Erythroblast (primary cell): Measurements from ENCODE around the gene CDH22.

Source experiments
- DNase-seq, 2 experiments: peaks; one replicate each; lab custom pipeline; 2025; lab: John Stamatoyannopoulos, UW
- GATA1 ChIP-seq: IDR thresholded peaks from 2 replicates; pipeline ENCODE4 v1.6.1; 2011; ENCODE audit warnings: low read depth, mild to moderate bottlenecking, control low read depth, low read length, moderate library complexity
- POLR2A ChIP-seq: IDR thresholded peaks from 2 replicates; pipeline ENCODE4 v1.6.1; 2011; ENCODE audit warnings: mild to moderate bottlenecking, low read length

The CDH22 gene

DNA sequence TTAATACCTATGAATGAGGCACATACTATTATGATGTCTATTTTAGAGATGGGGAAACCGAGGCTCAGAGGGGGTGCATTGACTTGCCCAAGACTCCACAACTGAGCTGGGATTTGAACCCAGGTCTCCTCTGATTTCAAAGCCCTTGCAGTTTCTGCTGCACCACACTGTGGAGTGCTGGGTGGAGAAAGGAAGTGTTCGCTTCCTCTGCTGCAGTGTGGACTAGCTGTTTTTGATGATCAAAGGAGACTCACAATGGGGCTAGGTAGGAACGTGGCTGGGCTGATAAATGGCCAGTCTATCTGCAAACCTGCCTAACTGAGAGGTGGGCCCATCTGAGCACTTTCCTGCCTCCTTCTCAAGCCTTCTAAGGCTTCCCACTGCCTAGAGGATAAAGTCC lies 102.9 kb downstream of the CDH22 start:
- no peak for DNase-seq
- no peak for TF ChIP-seq GATA1
- no peak for TF ChIP-seq POLR2A

DNA sequence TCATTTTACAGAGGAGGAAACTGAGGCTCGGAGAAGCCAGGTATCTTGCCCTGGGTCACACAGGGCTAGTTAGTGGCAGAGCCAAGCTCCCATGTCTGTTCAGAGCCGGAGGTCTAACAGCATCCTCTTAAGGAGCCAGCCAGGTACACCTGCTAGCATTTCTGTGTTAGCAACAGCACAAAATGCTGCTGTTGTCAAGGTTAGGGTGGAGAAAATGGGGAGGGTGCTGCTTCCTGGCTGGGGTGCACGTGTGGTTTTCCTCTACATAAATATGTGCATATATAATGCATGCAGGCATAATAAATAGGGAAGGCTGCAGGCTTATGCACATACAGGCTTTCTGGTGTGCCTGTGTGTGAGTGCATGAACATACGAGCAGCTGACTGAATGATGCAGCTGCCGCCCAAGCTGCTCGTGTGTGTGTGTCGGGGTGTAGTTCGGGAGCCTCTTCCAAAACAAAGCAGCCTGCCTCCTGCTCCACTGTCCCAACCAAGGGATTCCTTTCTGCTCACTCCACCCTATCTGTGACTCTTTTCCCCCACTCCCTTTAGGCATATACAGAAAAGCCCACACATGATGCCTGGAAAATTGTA lies 103.6 kb downstream of the CDH22 start:
- TF ChIP-seq POLR2A (no peak), GATA1 (no peak)

DNA sequence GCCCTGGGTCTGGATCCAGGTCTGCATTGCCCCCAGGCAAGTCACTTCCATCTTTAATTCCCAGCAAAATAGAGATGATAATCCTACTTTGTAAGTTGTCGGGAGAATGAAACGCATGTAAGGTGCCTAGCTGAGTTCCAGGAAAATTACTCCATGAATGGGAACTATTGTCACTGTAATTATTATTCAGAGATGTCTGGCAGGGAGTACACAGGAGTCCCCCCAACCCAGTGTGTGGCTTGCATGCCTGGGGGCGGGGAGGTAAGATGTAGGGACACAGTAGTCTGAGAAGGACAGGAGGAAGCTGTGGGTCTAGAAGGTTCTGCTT lies 104.8 kb downstream of the CDH22 start:
- no peak for TF ChIP-seq GATA1

More for the DNA sequence above, 103.6 kb downstream of the CDH22 start:
- DNase-seq, result no peak

DNA sequence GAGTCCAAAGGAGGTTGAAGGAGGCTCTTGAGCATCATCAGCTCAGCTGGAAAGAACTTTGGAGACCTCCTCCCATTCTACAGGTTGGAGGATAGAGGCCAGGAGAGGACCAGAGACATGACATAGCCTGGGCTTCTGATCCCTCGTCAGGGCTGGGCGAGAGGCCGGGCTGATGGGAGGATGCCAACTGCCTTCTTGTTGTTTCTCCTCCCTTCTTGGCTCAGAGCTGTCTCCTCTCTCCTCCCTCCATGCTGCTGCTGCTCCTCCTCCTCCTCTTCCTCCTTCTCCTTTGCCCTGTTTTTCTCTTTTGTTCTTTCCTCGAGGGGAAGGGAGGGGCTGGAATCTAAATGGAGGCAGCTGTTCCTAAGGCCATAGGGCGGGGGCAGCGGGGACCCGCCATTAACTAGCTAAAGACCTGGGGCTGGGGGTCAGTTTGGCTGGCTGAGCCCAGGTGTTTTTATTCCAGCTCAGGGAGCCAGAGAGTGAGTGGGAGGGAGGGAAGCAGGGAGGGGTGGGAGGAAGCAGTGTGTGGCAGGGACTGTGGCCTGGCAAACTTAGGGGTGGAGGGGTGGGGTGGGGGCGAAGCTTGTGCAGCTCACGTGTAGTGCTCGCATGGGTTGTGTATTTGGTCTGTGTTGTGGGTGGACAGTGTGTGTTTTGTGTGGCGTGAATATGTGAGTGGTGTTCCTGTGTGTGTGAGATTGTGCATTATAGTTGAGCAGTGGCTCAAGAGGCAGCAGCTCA lies 105.4 kb downstream of the CDH22 start:
- no peak for DNase-seq
- TF ChIP-seq GATA1 (no peak), POLR2A (no peak)

More for the DNA sequence above, 104.8 kb downstream of the CDH22 start:
- no peak for DNase-seq

DNA sequence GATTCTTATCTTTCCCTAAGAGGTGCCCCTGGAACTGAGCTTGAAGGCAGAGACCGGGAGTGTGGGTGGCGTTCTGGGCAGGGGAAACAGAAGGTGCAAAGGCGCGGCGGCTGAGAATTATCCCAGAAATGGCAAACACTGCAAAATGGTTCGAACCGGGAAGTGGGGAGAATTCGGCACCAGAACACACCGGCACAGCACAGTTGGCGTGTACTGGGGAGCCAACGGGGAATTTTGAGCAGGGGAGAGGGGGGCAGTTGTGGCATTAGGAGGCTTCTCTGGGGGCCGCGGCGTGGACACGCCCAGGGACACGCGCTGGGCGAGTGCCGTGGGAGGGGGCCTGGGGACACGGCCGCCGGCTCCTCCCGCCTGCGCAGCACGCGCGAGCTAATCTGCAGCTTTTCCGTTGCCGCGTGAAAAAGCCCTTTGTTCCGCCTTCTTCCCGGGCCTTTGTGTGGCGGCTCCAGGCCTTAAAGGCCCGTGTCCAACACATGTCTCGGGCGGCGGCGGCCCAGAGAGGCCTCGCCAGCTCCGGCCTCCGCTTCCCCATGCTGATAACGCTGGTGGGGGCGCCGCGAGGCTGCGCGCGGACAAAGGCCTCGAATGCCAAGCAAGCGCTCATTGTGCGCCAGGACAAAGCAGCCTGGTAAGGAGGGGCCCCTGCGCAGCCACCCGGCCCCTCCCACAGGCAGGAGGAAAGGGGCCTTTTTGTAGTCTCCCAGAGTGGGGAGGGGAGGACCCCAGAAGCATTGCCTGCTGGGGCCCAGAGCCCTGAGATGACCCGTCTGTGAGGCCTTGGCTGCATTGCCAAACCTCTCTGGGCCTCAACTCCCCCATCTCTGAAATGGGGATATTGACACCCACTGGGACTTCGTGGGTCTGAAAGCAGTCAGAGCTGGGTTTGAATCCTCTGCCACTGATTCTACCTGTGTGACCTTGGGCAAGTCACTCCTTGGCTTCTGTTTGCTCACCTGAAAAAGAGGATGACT lies 107.4 kb downstream of the CDH22 start:
- TF ChIP-seq GATA1, result no peak
- TF ChIP-seq POLR2A, result no peak
- DNase-seq, result no peak

DNA sequence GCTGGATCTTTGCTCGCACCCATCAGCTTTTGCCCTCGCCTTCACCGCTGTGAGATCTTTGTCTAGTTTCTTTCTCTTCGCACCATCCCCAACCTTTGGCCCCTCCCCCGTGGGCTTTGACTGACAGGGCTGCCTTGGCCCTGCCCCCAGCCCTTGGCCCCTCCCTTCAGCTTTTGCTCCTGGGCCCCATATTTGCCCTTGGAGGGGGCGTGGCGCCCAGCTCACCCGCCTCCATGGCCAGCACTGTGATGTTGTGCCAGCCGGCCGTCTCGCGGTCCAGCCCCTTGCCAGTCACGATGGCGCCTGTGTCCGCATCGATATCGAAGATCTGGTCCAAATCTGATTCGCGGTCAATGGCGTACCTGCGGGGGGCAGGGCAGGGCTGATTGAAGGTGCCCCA lies 109.1 kb downstream of the CDH22 start:
- peak; percentile 7 to 14 for DNase-seq

DNA sequence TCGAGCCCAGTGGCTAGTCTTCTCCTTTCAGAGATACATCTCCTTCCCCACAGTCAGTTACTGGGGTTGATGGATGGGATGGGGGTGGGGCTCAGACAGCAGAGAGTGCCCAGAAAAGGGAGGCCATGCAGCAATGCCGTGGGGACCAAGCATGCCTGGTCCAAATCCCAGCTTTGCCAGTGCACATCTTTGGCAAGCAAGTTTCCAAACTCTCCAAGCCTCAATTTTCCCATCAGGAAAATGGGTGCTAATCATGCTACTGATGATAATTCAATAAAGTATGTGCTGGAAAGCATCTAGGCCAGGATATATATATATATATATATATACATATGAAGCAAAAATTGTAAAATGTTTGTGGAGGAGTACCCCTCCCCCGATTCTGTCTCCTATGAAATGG lies 111.3 kb downstream of the CDH22 start:
- TF ChIP-seq POLR2A, result no peak
- no peak for TF ChIP-seq GATA1
- no peak for DNase-seq

More for the DNA sequence above, 109.1 kb downstream of the CDH22 start:
- TF ChIP-seq GATA1, result no peak
- no peak for TF ChIP-seq POLR2A

DNA sequence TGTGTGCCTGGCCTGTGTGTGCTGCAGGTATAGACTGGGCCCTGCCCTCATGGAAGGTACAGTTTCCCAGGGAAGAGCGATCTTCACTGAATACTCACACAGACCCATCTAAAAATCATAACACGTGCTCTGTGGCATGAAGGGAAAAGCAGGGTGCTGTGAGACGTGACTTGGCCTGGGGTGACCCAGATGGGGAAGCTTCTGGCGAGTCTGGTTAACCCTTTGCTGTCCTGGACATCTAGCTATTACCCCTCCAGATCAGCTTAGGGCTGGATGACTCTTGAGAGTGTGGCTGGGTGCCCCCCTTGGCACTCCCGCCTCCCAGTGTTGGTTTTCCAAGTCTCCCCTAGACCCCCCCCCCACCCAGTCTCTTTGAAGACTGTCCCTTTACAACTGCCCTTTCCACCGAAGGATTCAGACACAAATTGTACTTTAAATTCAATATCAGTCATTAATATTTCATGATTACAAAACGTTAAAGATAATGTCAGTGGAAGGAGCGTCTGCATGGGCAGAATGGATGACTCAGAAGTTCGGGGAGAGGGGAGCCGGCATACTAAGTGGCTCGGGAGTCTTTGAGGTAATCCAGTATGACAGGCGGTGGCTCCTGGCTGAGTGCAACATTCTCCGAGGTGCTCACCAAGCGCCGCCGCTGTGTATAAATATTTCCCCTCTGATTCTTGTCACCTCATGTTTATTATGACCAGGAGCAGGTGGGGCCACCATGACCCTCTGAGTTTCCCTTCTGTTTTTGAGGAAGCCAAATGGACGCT lies 112.8 kb downstream of the CDH22 start:
- DNase-seq, result no peak
- TF ChIP-seq POLR2A (no peak), GATA1 (no peak)

DNA sequence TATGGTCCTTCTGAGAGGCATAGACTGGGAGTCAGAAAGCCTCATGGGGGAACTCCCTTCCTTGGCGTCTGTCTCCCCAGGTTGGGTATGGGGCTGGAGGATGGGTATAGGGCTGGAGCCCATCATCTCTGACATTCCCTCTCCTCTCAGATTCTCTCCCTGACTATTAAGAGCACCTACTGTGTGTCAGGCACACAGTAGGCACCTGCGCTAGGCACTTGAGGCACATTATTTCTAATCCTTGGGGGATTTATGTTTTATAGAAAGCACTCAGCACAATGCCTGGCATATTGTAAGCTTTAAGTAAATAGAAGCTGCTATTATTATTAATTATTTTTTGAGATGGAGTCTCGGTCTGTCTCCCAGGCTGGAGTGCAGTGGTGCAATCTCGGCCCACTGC lies 113.9 kb downstream of the CDH22 start:
- no peak for DNase-seq

DNA sequence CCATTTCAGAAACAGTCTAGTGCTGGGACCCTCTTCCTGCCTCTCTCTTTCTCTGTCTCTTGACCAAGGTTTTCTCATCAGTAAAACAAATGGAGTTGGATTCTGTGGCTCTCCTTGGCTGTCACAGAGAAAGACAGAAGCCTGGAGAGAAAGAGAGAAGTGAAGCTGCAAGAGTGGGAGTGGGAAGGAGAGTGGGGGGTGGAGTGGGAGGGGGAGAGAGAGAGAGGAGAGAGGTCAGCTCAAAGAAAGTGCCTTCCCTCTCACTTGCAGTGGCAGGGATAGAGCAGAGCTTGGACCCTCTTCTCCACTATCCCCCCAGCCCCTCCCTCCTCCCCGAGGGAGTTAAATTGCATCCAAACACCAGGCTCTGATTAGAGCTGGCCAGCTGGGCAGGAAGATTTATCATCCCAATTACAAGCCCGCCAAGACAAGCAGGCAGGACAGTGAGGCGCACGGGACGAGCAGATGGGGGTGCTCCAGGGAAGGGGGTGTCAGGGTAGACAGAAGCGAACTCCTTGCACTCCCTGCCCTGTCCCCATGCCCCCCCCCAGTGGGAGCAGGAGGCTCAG lies 115.8 kb downstream of the CDH22 start:
- TF ChIP-seq POLR2A, result no peak
- no peak for TF ChIP-seq GATA1
- no peak for DNase-seq

More for the DNA sequence above, 113.9 kb downstream of the CDH22 start:
- TF ChIP-seq POLR2A, result no peak
- no peak for TF ChIP-seq GATA1

DNA sequence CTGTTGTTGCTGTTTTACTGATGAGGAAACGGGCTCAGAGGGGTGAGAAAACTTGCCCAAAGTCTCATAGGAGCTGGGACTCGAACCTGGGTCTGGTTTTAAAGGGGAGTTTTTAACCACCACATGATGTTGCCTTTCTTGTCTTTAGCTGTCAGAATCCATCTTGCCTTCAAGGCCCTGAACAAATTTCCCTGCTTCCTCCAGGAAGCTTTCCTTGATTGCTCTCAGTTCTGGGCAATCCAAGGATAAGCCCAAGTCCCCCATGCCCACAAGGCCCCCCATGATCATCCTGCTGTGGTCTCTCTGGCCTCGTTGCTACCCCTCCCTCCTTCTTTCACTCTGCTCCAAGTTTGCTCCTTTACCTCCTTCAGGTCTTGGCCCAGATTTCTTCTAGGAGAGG lies 116.7 kb downstream of the CDH22 start:
- no peak for DNase-seq
- TF ChIP-seq POLR2A (no peak), GATA1 (no peak)

DNA sequence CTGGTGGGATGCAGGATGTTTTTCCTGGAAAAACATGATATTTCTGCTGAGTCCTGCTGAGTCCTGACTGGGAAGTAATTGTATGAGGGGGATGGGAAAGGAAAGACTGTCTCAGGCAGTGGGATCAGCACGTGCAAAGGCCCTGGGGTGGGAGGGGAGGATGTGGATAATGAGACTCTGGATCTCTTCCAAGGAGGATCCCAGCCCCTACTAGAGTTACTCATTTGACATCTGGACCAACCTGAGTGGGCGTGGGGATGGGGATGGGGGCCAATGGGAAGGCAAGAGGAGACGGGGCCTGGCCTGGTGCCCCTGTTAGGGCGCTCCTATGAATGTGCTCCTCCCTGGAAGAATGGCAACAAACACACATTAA lies 117.1 kb downstream of the CDH22 start:
- TF ChIP-seq POLR2A (no peak), GATA1 (no peak)
- DNase-seq, result no peak
